GM06990 (cell line): Measurements from ENCODE around the gene ZCCHC2.

Experiments
- DNase-seq: peaks from one replicate; pipeline ENCODE4 v3.0.0-alpha.2; 2011; ENCODE audit not compliant: insufficient read length; ENCODE audit errors: extremely low read depth
- H3K27me3 ChIP-seq: replicated peaks from 2 replicates; pipeline ENCODE4 v1.6.0; 2011; ENCODE audit warnings: low read length; ENCODE audit not compliant: control insufficient read depth, insufficient read depth
- H3K36me3 ChIP-seq: 2 replicates; pipeline ENCODE4 v1.5.1; 2011; ENCODE audit warnings: low read length; ENCODE audit not compliant: control insufficient read depth, insufficient read depth
- H3K4me3 ChIP-seq: replicated peaks from 2 replicates; pipeline ENCODE4 v1.5.1; 2011; ENCODE audit warnings: low read depth, mild to moderate bottlenecking, control low read depth, low read length
- TF ChIP-seq, protein P1 (sequence below): IDR thresholded peaks from 2 replicates; pipeline ENCODE4 v1.5.1; 2011; ENCODE audit warnings: low read length, control low read depth, mild to moderate bottlenecking, inconsistent platforms; ENCODE audit not compliant: insufficient read depth, poor library complexity, severe bottlenecking

ZCCHC2 gene

DNA sequence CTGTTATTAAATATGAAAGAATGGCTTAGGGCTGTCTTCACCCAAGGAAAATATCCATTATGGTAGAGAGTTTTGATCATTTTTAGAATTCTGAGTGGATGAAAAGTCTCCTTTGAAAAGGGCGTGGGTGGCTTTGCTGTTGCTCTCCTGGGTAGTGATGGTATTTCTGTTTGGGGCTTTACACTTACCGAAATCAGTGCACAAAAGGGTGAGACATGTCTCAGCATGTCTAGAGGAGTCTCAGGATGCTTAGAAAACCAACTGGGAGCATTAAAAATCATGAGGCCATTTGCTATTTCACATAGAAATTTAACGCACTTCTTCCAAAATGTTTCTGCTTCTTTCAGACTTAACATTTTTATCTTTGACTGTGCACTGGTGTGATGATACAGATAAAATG lies 49.6 kb downstream of the ZCCHC2 start:
- DNase-seq: no peak
- TF ChIP-seq, protein P1, sequence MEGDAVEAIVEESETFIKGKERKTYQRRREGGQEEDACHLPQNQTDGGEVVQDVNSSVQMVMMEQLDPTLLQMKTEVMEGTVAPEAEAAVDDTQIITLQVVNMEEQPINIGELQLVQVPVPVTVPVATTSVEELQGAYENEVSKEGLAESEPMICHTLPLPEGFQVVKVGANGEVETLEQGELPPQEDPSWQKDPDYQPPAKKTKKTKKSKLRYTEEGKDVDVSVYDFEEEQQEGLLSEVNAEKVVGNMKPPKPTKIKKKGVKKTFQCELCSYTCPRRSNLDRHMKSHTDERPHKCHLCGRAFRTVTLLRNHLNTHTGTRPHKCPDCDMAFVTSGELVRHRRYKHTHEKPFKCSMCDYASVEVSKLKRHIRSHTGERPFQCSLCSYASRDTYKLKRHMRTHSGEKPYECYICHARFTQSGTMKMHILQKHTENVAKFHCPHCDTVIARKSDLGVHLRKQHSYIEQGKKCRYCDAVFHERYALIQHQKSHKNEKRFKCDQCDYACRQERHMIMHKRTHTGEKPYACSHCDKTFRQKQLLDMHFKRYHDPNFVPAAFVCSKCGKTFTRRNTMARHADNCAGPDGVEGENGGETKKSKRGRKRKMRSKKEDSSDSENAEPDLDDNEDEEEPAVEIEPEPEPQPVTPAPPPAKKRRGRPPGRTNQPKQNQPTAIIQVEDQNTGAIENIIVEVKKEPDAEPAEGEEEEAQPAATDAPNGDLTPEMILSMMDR: no peak
- no peak overlapping the region for H3K4me3 ChIP-seq
- peaks cover 19% of the 10 kb centered on the region for H3K36me3 ChIP-seq
- no peaks in the 10 kb centered on the region for H3K27me3 ChIP-seq

- no peaks in the 10 kb centered on the region for H3K27me3 ChIP-seq
- DNase-seq: no peak
- peaks cover 19% of the 10 kb centered on the region for H3K36me3 ChIP-seq
- TF ChIP-seq, protein P1: no peak
- no peak overlapping the region for H3K4me3 ChIP-seq
Measured at GRCh38 chr18:62574776-62575175, 52.0 kb downstream of the ZCCHC2 start.

DNA sequence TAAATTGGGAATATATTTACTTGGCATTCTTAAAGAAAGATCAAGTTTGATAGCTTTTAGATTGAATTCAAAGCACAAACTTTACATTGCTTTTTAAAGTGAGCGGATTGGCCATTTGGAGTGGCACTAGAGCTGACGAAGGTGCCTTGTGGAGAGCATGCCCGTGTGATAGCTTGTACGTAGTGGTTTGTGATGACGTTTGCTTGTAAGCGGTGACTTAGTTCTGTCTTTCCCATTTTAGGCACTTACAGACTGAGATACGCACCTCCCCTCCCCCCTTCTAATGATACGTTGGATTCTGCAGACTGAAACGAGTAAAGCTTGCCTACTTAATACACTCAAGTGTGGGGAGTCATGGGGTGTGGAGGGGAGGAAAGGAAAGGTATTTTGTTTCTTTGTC lies 53.4 kb downstream of the ZCCHC2 start:
- Histone ChIP-seq H3K4me3 (peak overlapping the region; percentile 42), H3K36me3 (peaks cover 18% of the 10 kb centered on the region), H3K27me3 (no peaks in the 10 kb centered on the region)
- TF ChIP-seq, protein P1: no peak
- no peak for DNase-seq

GRCh38 chr18:62576845-62577512 lies 54.2 kb downstream of the ZCCHC2 start:
- DNase-seq: no peak
- Histone ChIP-seq H3K36me3 (peaks cover 18% of the 10 kb centered on the region), H3K4me3 (peak overlapping the region; percentile 42), H3K27me3 (no peaks in the 10 kb centered on the region)
- TF ChIP-seq, protein P1: no peak

- TF ChIP-seq, protein P1: no peak
- Histone ChIP-seq H3K4me3 (peak overlapping the region; percentile 10), H3K27me3 (no peaks in the 10 kb centered on the region), H3K36me3 (peaks cover 16% of the 10 kb centered on the region)
- no peak for DNase-seq
Measured at GRCh38 chr18:62577765-62578164, 54.9 kb downstream of the ZCCHC2 start.
